Esophagus squamous epithelium (tissue), 4 donors: ENCODE results near the gene GRN.

Experiments
- POLR2A ChIP-seq, 4 donors: fragments of 450-650 bp; IDR thresholded peaks; one replicate each; pipeline ENCODE4 v1.6.1; 2017; ENCODE audit warnings: antibody characterized with exemption in 4 of 4, mild to moderate bottlenecking in 4 of 4, moderate library complexity in 3 of 4
- TF ChIP-seq, protein P1 (sequence below), 6 experiments: fragments of 450-650 bp in 4 of 6; fragments of 200-600 bp in 2 of 6; sonication (generic) in 2 of 6; IDR thresholded peaks; one replicate each; pipeline ENCODE4 v1.5.1; 2016 to 2019; ENCODE audit warnings: antibody characterized with exemption in 6 of 6, mild to moderate bottlenecking in 4 of 6, moderate library complexity in 4 of 6

- TF ChIP-seq, protein P1, sequence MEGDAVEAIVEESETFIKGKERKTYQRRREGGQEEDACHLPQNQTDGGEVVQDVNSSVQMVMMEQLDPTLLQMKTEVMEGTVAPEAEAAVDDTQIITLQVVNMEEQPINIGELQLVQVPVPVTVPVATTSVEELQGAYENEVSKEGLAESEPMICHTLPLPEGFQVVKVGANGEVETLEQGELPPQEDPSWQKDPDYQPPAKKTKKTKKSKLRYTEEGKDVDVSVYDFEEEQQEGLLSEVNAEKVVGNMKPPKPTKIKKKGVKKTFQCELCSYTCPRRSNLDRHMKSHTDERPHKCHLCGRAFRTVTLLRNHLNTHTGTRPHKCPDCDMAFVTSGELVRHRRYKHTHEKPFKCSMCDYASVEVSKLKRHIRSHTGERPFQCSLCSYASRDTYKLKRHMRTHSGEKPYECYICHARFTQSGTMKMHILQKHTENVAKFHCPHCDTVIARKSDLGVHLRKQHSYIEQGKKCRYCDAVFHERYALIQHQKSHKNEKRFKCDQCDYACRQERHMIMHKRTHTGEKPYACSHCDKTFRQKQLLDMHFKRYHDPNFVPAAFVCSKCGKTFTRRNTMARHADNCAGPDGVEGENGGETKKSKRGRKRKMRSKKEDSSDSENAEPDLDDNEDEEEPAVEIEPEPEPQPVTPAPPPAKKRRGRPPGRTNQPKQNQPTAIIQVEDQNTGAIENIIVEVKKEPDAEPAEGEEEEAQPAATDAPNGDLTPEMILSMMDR (IDR thresholded peaks at IDR 0.05), result no peak
- no peak for TF ChIP-seq POLR2A (IDR thresholded peaks at IDR 0.05)
Observed at GRCh38 chr17:44355642-44356099, 10.6 kb downstream of the GRN start.
